SK-N-MC (cell line): ENCODE measurements around the gene ERC2.

Experiments used
- DNase-seq: peaks from one replicate; pipeline ENCODE4 v3.0.0-alpha.2; 2011; ENCODE audit warnings: low read depth, low spot score
- H3K27ac ChIP-seq: fragments of 200-600 bp; sonication (generic); 2 replicates; pipeline ENCODE4 v1.5.1; 2016; ENCODE audit warnings: mixed run types
- H3K36me3 ChIP-seq: fragments of 200-600 bp; sonication (generic); 2 replicates; pipeline ENCODE4 v1.6.1; 2017; ENCODE audit warnings: antibody characterized with exemption, low read length, mixed read lengths; ENCODE audit not compliant: insufficient read depth
- H3K4me3 ChIP-seq: fragments of 200-600 bp; sonication (generic); 2 replicates; pipeline ENCODE4 v1.5.1; 2016
- H3K9ac ChIP-seq: fragments of 200-600 bp; sonication (generic); 2 replicates; pipeline ENCODE4 v1.8.0; 2017; ENCODE audit warnings: mixed run types, mixed read lengths; ENCODE audit not compliant: insufficient read length
- H3K9me3 ChIP-seq: fragments of 200-600 bp; sonication (generic); 2 replicates; pipeline ENCODE4 v1.6.1; 2017; ENCODE audit warnings: low read depth, mild to moderate bottlenecking, antibody characterized with exemption, low read length, moderate library complexity, mixed read lengths
- EZH2 ChIP-seq: fragments of 200-600 bp; sonication (generic); IDR thresholded peaks from one replicate; pipeline ENCODE4 v1.6.1; 2017; ENCODE audit warnings: antibody characterized with exemption
- FOXP2 ChIP-seq: optimal IDR thresholded peaks from 2 replicates; pipeline ENCODE3; 2011; ENCODE audit warnings: mild to moderate bottlenecking, moderate library complexity; ENCODE audit not compliant: insufficient read depth; ENCODE audit errors: extremely low read length, control extremely low read depth
- POLR2AphosphoS5 ChIP-seq: IDR thresholded peaks from 2 replicates; pipeline ENCODE4 v1.6.1; 2012; ENCODE audit warnings: mild to moderate bottlenecking, low read depth, low read length, borderline replicate concordance

ERC2 gene

GRCh38 chr3:55526332-55527030 is 941.8 kb downstream of the ERC2 start:
- no peak overlapping the region for H3K4me3 ChIP-seq
- no peaks in the 10 kb centered on the region for H3K36me3 ChIP-seq
- no peak for DNase-seq
- H3K9ac ChIP-seq: no peak overlapping the region
- TF ChIP-seq EZH2: no peak
- no peak for TF ChIP-seq FOXP2
- TF ChIP-seq POLR2AphosphoS5: no peak
- no peak overlapping the region for H3K27ac ChIP-seq
- H3K9me3 ChIP-seq: no peaks in the 10 kb centered on the region

DNA sequence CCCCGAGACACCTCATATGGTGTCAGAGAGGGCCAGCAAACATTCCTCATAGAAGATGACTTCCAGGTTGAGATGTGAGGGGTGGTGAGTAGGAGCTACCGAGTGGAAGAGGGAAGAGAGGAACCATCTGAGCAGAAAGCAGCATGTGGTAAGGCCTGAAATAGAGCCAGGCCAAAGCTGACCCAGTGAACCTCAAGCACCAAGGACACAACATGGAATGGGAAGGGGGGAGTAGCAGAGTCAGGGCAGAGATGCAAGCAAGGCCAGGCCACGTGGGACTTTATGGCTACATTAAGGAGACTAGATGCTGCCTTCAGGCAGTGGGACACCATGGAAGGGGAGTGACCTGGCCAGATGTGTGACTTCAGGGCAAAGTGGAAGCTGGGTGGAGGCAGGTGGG is 942.8 kb downstream of the ERC2 start:
- Histone ChIP-seq H3K27ac (no peak overlapping the region), H3K9ac (no peak overlapping the region), H3K36me3 (no peaks in the 10 kb centered on the region), H3K9me3 (no peaks in the 10 kb centered on the region), H3K4me3 (no peak overlapping the region)
- TF ChIP-seq FOXP2 (no peak), EZH2 (no peak), POLR2AphosphoS5 (no peak)
- DNase-seq: no peak

DNA sequence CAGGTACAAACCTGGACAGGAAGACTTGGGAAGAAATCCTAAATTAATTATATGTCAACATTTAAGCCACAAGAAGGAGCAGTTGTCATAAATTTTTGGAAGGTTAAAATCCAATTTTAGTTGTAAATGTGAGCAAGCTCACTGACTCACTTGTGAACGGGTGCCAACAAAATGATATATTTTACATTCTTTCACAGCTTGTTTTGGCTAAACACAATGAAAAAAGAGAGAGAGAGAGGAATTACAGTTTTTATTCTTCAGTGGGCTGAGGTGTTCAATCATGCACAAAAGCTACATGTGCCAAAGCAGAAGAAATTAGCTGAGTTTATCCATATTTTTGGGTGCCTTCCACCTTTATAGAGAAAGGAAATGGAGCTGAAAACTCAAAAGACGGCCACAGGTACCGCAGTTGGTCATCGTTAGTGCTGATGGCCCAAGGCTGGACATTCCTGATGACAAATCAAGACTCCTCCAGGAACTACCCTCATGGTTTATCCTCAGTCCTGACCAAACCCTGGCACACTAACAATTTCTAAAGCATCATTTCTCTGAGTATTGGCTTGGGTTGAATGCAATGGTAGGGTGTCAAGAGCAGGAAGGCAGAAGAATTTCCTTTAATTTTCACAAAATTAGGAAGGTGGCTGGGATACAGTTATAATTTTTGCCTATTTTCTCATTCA is 943.6 kb downstream of the ERC2 start:
- no peak for DNase-seq
- Histone ChIP-seq H3K36me3 (no peaks in the 10 kb centered on the region), H3K9me3 (no peaks in the 10 kb centered on the region), H3K4me3 (no peak overlapping the region), H3K9ac (no peak overlapping the region), H3K27ac (no peak overlapping the region)
- TF ChIP-seq POLR2AphosphoS5 (no peak), EZH2 (no peak), FOXP2 (no peak)

DNA sequence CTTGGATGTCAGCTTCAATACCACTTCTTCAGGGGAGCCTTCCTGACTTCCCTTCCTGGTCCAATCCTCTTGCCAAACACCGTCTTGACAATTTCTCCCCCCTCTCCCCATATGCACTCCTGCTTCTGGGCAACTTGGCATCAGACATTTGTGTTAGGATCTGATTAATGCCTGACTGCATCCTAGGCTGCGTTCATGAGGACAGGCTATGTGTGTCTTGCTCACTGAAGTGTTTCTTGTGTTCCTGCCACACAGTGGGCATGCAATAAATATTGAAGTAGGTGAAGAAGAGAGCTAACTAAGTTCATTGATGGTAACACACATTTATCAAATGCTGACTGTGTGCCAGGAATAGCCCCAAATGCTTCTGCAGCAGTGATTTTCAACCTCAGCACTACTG is 944.8 kb downstream of the ERC2 start:
- Histone ChIP-seq H3K9ac (no peak overlapping the region), H3K4me3 (no peak overlapping the region), H3K27ac (no peak overlapping the region), H3K9me3 (no peaks in the 10 kb centered on the region), H3K36me3 (no peaks in the 10 kb centered on the region)
- DNase-seq: no peak
- TF ChIP-seq POLR2AphosphoS5: no peak
- no peak for TF ChIP-seq FOXP2
- TF ChIP-seq EZH2: no peak

DNA sequence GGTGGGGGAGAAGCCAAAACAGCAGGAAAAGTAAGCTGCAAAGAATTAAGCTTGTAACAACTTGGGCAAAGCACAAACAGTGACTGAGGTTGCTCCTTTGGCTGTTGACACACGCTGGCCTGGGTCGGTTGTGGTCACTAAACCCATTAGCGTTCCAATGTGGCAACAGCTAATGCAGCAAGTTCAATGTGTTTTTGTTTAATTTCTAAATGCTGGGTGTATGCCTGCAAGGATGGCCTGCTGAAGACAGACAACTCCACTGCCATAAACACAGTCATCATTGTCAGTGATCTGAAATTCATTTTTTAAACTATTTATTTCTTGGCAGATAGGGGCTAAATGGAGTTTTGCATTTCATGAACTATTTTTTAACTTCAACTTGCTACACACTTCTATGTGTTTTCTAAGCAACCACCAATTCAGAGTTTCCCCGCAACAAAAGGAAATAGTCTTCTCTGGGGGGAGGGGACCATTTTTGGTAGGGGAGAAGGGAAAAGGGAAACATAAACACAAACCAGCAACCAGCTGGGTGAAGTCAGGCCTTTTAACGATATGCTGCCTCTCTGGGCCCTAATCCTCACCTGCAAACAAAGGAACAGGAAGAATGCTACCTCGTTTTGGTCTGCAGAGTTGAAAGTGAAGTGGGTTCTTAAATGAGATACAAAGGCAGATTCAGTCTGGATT is 946.4 kb downstream of the ERC2 start:
- Histone ChIP-seq H3K9ac (no peak overlapping the region), H3K4me3 (no peak overlapping the region), H3K27ac (no peak overlapping the region), H3K9me3 (no peaks in the 10 kb centered on the region), H3K36me3 (no peaks in the 10 kb centered on the region)
- TF ChIP-seq EZH2 (no peak), POLR2AphosphoS5 (no peak), FOXP2 (no peak)
- no peak for DNase-seq

GRCh38 chr3:55521064-55521737 is 947.1 kb downstream of the ERC2 start:
- H3K27ac ChIP-seq: no peak overlapping the region
- no peaks in the 10 kb centered on the region for H3K9me3 ChIP-seq
- H3K9ac ChIP-seq: no peak overlapping the region
- no peaks in the 10 kb centered on the region for H3K36me3 ChIP-seq
- H3K4me3 ChIP-seq: no peak overlapping the region
- no peak for DNase-seq
- no peak for TF ChIP-seq POLR2AphosphoS5
- no peak for TF ChIP-seq EZH2

DNA sequence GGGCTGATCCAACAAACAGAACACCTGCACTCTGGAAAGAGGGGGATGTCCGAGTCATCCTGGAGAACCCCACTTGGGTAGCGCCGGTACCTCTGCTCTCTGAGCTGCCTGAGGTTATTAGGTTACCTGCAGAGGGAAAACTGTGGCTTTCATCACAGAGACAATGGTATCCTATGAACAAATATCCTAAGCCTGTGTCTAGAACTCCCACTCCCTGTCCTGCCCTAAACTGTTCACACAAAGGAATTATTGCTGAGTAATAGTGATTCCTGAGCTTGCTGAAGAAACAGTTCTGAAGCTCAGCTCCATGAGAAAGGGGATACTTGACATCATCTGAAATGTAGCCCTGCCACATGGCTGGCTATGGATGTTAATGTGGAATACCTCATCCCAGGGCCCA is 949.2 kb downstream of the ERC2 start:
- H3K4me3 ChIP-seq: no peak overlapping the region
- no peaks in the 10 kb centered on the region for H3K9me3 ChIP-seq
- no peaks in the 10 kb centered on the region for H3K36me3 ChIP-seq
- H3K27ac ChIP-seq: no peak overlapping the region; the same call in 1 of the 2 replicates
- no peak overlapping the region for H3K9ac ChIP-seq
- DNase-seq: no peak
- TF ChIP-seq POLR2AphosphoS5 (no peak), EZH2 (no peak), FOXP2 (no peak)

- no peak for DNase-seq
- Histone ChIP-seq H3K36me3 (no peaks in the 10 kb centered on the region), H3K27ac (no peak overlapping the region; the same call in 1 of the 2 replicates), H3K4me3 (no peak overlapping the region), H3K9me3 (no peaks in the 10 kb centered on the region), H3K9ac (no peak overlapping the region)
- TF ChIP-seq EZH2 (no peak), FOXP2 (no peak), POLR2AphosphoS5 (no peak)
Measured at GRCh38 chr3:55518451-55518850, 949.8 kb downstream of the ERC2 start.
